ENCODE measurements around the gene UNC5CL. TPM values are rescaled to one million over a fixed set of nuclear protein-coding genes. Genes with fewer than 3 reads are reported as not detected.

UNC5CL gene
- total and polyA plus RNA-seq, 9 of the 15 experiments (the other 6 are each of a cell fraction or from before 2014, with no cell fraction given) = 0.07 to 1.8 (median 0.62) TPM; not detected in 1

DNA sequence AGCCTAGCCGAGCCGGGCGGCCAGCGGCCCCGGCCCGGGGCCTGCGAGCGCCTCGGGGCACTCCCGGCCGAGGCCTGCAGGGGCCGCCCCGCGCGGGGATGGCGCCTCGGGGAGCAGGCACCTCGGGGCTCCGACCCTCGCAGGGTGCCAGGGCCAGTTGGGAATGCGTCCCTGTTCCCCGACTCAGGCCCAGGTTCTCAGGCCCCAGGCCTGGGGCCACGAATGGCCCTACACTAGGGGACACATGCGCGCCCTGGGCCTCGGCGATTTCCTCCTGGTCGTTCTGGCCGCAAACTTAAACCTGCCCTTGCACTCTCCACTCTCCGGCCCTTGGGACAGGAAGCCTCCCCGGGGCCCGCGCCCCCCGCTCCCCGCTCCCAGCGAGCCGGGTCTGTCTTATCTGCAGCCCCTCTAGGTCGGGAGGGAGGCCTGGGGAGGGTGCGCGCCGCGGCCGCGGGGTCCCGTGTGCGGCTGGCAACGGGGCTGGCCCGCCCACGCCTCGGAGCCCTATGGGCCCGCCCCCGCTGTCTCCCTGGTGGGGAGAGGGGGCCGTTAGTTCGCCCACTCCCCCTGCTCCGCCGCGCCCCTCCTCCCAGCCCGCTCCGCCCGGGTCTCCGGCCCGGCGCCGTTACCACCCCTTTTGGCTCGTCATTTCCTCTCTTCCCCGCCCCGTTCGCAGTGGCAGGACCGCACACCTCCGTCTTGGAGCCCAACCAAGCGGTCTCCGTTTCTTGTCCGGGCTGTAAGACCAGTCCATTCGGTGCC lies 34.4 kb upstream of the UNC5CL start (continued):
- TF ChIP-seq, protein P1, sequence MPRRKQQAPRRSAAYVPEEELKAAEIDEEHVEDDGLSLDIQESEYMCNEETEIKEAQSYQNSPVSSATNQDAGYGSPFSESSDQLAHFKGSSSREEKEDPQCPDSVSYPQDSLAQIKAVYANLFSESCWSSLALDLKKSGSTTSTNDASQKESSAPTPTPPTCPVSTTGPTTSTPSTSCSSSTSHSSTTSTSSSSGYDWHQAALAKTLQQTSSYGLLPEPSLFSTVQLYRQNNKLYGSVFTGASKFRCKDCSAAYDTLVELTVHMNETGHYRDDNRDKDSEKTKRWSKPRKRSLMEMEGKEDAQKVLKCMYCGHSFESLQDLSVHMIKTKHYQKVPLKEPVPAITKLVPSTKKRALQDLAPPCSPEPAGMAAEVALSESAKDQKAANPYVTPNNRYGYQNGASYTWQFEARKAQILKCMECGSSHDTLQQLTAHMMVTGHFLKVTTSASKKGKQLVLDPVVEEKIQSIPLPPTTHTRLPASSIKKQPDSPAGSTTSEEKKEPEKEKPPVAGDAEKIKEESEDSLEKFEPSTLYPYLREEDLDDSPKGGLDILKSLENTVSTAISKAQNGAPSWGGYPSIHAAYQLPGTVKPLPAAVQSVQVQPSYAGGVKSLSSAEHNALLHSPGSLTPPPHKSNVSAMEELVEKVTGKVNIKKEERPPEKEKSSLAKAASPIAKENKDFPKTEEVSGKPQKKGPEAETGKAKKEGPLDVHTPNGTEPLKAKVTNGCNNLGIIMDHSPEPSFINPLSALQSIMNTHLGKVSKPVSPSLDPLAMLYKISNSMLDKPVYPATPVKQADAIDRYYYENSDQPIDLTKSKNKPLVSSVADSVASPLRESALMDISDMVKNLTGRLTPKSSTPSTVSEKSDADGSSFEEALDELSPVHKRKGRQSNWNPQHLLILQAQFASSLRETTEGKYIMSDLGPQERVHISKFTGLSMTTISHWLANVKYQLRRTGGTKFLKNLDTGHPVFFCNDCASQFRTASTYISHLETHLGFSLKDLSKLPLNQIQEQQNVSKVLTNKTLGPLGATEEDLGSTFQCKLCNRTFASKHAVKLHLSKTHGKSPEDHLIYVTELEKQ (CRISPR knock-in tag; IDR thresholded peaks at IDR 0.05) = no peak
- TF ChIP-seq ZNF165 (CRISPR knock-in tag; IDR thresholded peaks at IDR 0.05; ENCODE audit: borderline replicate concordance) (no peak), PPARD (CRISPR knock-in tag; IDR thresholded peaks at IDR 0.05) (no peak), ZNF282 (CRISPR knock-in tag; IDR thresholded peaks at IDR 0.05) (no peak), NCOA6 (IDR thresholded peaks at IDR 0.05) (no peak), CXXC5 (CRISPR knock-in tag; IDR thresholded peaks at IDR 0.05) (no peak; the same call in none of the 2 replicates), SMARCC2 (IDR thresholded peaks at IDR 0.05; ENCODE audit: low read depth) (no peak), SRSF7 (optimal IDR thresholded peaks at IDR 0.05; ENCODE audit: low read depth, low read length) (no peak), ZNF311 (CRISPR knock-in tag; IDR thresholded peaks at IDR 0.05) (no peak), TEAD4 (IDR thresholded peaks at IDR 0.05; ENCODE audit: low read length) (peak; percentile 43; the same call in 1 of the 2 replicates), TEAD4 (CRISPR knock-in tag; IDR thresholded peaks at IDR 0.05; ENCODE audit: borderline replicate concordance) (no peak)
- TF ChIP-seq, protein P2, sequence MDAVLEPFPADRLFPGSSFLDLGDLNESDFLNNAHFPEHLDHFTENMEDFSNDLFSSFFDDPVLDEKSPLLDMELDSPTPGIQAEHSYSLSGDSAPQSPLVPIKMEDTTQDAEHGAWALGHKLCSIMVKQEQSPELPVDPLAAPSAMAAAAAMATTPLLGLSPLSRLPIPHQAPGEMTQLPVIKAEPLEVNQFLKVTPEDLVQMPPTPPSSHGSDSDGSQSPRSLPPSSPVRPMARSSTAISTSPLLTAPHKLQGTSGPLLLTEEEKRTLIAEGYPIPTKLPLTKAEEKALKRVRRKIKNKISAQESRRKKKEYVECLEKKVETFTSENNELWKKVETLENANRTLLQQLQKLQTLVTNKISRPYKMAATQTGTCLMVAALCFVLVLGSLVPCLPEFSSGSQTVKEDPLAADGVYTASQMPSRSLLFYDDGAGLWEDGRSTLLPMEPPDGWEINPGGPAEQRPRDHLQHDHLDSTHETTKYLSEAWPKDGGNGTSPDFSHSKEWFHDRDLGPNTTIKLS (IDR thresholded peaks at IDR 0.05; ENCODE audit: borderline replicate concordance, low read depth) = peak; percentile 48; the same call in 1 of the 2 replicates
- TF ChIP-seq, protein P3, sequence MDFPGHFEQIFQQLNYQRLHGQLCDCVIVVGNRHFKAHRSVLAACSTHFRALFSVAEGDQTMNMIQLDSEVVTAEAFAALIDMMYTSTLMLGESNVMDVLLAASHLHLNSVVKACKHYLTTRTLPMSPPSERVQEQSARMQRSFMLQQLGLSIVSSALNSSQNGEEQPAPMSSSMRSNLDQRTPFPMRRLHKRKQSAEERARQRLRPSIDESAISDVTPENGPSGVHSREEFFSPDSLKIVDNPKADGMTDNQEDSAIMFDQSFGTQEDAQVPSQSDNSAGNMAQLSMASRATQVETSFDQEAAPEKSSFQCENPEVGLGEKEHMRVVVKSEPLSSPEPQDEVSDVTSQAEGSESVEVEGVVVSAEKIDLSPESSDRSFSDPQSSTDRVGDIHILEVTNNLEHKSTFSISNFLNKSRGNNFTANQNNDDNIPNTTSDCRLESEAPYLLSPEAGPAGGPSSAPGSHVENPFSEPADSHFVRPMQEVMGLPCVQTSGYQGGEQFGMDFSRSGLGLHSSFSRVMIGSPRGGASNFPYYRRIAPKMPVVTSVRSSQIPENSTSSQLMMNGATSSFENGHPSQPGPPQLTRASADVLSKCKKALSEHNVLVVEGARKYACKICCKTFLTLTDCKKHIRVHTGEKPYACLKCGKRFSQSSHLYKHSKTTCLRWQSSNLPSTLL (IDR thresholded peaks at IDR 0.05) = no peak

All from K562 (cell line).